Adrenal gland (tissue), 5 donors: ENCODE results near the gene ACOT7.
A peak's percentile ranks its signal among the peaks of the same experiment; 100 is the strongest.

ENCODE experiments used
- POLR2A ChIP-seq, 2 donors: fragments of 450-650 bp; IDR thresholded peaks; one replicate each; pipeline ENCODE4 v1.6.1; 2017; ENCODE audit warnings: antibody characterized with exemption in 2 of 2, mild to moderate bottlenecking in 2 of 2, moderate library complexity in 1 of 2
- TF ChIP-seq, protein P1 (sequence below), 6 experiments: fragments of 450-650 bp in 4 of 6; fragments of 200-600 bp in 2 of 6; sonication (generic) in 1 of 6; IDR thresholded peaks; 1 replicate in 5 of 6; 2 replicates in 1 of 6; pipeline versions ENCODE4 v1.5.1 to v1.8.0; 2016 to 2021; ENCODE audit warnings: antibody characterized with exemption in 6 of 6, mild to moderate bottlenecking in 2 of 6, moderate library complexity in 1 of 6
- donor health status: DM: no; HTN: no; CAD: no.

DNA sequence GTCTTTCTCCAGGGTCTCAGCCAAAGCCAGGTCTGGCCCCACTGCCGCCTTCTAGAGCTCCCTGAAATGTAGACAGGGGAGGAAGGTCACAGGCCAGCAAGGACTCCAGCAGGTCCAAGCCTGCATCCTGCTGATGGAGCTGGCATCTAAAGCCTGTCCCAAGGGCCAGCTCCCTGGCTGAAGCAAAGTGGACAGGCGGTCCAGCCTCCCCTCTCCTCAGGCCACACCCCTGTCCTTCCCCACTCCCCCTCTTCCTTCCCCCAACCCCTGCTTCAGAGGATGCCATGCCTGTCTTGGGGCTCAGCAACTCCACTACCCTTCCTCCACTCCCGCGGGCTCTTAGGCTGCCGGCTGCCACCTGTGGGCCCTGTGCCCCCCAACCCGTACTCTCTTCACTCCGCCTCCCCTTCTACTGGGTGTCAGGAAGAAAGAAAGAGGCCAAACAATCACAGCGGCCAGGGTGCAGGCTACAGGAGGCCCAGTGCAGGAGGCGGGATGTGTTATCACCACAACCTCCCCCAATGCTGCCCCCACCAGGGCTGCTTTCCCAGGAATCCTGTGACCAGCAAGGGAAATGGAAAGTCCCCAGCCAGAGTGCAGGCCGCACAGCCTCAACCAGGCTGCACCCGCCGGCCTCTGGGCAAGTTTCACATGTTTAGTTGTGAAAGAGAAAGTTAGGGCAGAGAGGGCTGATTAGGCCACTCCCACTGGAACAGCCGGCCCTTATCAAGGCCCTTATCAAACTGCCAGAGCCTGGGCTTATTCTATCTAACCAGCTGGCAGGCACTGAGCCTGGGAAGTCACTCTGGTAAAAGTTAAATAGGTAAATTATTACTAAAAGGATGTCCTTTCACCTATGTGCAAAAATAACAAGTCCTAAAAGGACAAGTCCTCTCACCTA lies 34.1 kb downstream of the ACOT7 start:
- TF ChIP-seq, protein P1, sequence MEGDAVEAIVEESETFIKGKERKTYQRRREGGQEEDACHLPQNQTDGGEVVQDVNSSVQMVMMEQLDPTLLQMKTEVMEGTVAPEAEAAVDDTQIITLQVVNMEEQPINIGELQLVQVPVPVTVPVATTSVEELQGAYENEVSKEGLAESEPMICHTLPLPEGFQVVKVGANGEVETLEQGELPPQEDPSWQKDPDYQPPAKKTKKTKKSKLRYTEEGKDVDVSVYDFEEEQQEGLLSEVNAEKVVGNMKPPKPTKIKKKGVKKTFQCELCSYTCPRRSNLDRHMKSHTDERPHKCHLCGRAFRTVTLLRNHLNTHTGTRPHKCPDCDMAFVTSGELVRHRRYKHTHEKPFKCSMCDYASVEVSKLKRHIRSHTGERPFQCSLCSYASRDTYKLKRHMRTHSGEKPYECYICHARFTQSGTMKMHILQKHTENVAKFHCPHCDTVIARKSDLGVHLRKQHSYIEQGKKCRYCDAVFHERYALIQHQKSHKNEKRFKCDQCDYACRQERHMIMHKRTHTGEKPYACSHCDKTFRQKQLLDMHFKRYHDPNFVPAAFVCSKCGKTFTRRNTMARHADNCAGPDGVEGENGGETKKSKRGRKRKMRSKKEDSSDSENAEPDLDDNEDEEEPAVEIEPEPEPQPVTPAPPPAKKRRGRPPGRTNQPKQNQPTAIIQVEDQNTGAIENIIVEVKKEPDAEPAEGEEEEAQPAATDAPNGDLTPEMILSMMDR (IDR thresholded peaks at IDR 0.05) = no peak
- peak in 1 of 2 donors; percentile 49 for TF ChIP-seq POLR2A (IDR thresholded peaks at IDR 0.05)
